NCI-H2171 (cell line): ENCODE measurements around the gene NCAPG2.
"Not testable (repeated sequence)": the region's sequence is repeated elsewhere in the genome, so short reads cannot be mapped to it uniquely, and the experiment has no call there.

Experiments
- DNase-seq: peaks from one replicate; lab custom pipeline; 2025; lab: John Stamatoyannopoulos, UW

The NCAPG2 gene

GRCh38 chr7:158706710-158707590 lies 2.3 kb upstream of the NCAPG2 start:
- DNase-seq: no peak

- no peak for DNase-seq
These were observed 1.7 kb upstream of the NCAPG2 start for GRCh38 chr7:158706273-158706704.

GRCh38 chr7:158705234-158705850 lies 738 bp upstream of the NCAPG2 start:
- DNase-seq: no peak

GRCh38 chr7:158703679-158704523 lies 703 bp downstream of the NCAPG2 start:
- not testable (repeated sequence) for DNase-seq

GRCh38 chr7:158702944-158703343 lies 1.7 kb downstream of the NCAPG2 start:
- DNase-seq: no peak

GRCh38 chr7:158702196-158702595 lies 2.4 kb downstream of the NCAPG2 start:
- DNase-seq: no peak

GRCh38 chr7:158700008-158700407 lies 4.6 kb downstream of the NCAPG2 start:
- no peak for DNase-seq

GRCh38 chr7:158699341-158699740 lies 5.3 kb downstream of the NCAPG2 start:
- DNase-seq: no peak

GRCh38 chr7:158698657-158699195 lies 5.9 kb downstream of the NCAPG2 start:
- DNase-seq: no peak

- DNase-seq: not testable (repeated sequence)
These were observed 7.0 kb downstream of the NCAPG2 start for GRCh38 chr7:158697597-158697996.

- no peak for DNase-seq
These were observed 8.7 kb downstream of the NCAPG2 start for GRCh38 chr7:158695726-158696452.

GRCh38 chr7:158695056-158695455 lies 9.5 kb downstream of the NCAPG2 start:
- no peak for DNase-seq

GRCh38 chr7:158694650-158695049 lies 10.0 kb downstream of the NCAPG2 start:
- DNase-seq: no peak

- DNase-seq: no peak
These were observed 15.1 kb downstream of the NCAPG2 start for GRCh38 chr7:158689488-158689887.

GRCh38 chr7:158687406-158687805 lies 17.2 kb downstream of the NCAPG2 start:
- no peak for DNase-seq

- no peak for DNase-seq
These were observed 18.9 kb downstream of the NCAPG2 start for GRCh38 chr7:158685693-158686092.

- DNase-seq: no peak
These were observed 20.3 kb downstream of the NCAPG2 start for GRCh38 chr7:158684329-158684728.

GRCh38 chr7:158683541-158683940 lies 21.1 kb downstream of the NCAPG2 start:
- DNase-seq: no peak

- DNase-seq: peak; percentile 12
These were observed 22.1 kb downstream of the NCAPG2 start for GRCh38 chr7:158682456-158682855.

- no peak for DNase-seq
These were observed 23.9 kb downstream of the NCAPG2 start for GRCh38 chr7:158680754-158681153.

GRCh38 chr7:158676906-158677305 lies 27.7 kb downstream of the NCAPG2 start:
- DNase-seq: no peak
